Tibial nerve (tissue), 3 donors: ENCODE results near the gene LRBA.

ENCODE experiments used
- POLR2A ChIP-seq, 2 donors: fragments of 450-650 bp; IDR thresholded peaks; one replicate each; pipeline ENCODE4 v1.6.1; 2017; ENCODE audit warnings: antibody characterized with exemption in 2 of 2, mild to moderate bottlenecking in 2 of 2, moderate library complexity in 2 of 2
- TF ChIP-seq, protein P1 (sequence below), 5 experiments: fragments of 200-600 bp in 3 of 5; fragments of 450-650 bp in 2 of 5; sonication (generic) in 3 of 5; IDR thresholded peaks; one replicate each; pipeline ENCODE4 v1.5.1; 2016 to 2019; ENCODE audit warnings: antibody characterized with exemption in 5 of 5, mild to moderate bottlenecking in 3 of 5, moderate library complexity in 2 of 5

DNA sequence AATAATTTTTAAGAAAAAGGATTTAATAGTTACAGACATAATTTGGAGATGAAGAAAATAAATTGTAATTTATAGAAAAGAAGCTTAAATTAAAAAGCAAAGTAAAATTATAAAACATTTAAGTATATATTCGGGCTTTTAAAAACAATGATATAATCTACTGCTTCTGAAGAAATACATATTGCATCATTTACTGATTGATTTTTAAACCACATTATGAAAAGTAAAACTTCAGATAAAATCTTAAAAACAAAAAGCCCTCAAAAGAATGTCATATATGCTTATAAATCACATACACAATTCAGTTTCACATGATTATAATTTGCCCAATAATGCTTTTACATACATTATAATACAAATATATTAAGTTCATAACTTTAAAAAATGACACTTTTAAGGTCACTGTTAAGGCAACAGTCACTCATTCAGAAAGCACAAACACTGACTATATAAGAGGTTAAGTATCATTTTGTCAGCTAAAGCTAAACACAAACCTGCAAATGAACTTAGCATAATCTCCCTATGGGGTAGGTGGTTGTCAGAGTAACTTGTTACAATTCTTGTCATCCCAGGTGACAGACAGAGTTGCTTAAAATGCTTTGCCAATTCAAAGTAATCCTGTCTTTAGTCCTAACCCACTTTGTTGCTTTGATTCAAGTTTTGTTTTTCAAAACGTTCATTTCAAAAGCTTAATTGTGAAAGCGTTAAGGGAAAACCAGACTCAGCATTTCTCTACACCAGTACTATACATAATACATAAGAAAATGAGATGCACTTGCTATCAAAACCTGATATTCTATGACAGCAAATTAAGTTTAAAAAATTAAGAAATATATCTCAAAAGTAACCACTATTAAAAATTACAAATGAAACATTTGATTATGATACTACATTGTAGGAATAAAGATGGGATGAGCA is 523.7 kb downstream of the LRBA start:
- no peak for TF ChIP-seq POLR2A (IDR thresholded peaks at IDR 0.05)
- TF ChIP-seq, protein P1, sequence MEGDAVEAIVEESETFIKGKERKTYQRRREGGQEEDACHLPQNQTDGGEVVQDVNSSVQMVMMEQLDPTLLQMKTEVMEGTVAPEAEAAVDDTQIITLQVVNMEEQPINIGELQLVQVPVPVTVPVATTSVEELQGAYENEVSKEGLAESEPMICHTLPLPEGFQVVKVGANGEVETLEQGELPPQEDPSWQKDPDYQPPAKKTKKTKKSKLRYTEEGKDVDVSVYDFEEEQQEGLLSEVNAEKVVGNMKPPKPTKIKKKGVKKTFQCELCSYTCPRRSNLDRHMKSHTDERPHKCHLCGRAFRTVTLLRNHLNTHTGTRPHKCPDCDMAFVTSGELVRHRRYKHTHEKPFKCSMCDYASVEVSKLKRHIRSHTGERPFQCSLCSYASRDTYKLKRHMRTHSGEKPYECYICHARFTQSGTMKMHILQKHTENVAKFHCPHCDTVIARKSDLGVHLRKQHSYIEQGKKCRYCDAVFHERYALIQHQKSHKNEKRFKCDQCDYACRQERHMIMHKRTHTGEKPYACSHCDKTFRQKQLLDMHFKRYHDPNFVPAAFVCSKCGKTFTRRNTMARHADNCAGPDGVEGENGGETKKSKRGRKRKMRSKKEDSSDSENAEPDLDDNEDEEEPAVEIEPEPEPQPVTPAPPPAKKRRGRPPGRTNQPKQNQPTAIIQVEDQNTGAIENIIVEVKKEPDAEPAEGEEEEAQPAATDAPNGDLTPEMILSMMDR (IDR thresholded peaks at IDR 0.05), result no peak
